B cell (primary cell): ENCODE measurements around the gene DENND1A. TPM values are rescaled to one million over a fixed set of nuclear protein-coding genes. Genes with fewer than 3 reads are reported as not detected.

Source experiments
- ATAC-seq: fragments of 200-7000 bp; cut with Tn5 transposase; one replicate; pipeline ENCODE4 v1.10.0; 2021; ENCODE audit warnings: low read depth, mild to moderate bottlenecking, moderate number of reproducible peaks, moderate library complexity
- CTCF ChIA-PET: fragments of 350-600 bp; sonication (Branson Sonifier 250); formaldehyde crosslinking; loops from one replicate; lab custom pipeline; 2021; ENCODE audit warnings: antibody characterized with exemption, inconsistent platforms; lab: Charles Lee
- POLR2A ChIA-PET: fragments of 350-600 bp; sonication (Branson Sonifier 250); formaldehyde crosslinking; loops from one replicate; lab custom pipeline; 2021; ENCODE audit warnings: antibody characterized with exemption; lab: Charles Lee
- DNase-seq: peaks from one replicate; pipeline ENCODE4 v3.0.0; 2013
- H2AFZ ChIP-seq: 2 replicates; pipeline ENCODE4 v1.6.1; 2012; ENCODE audit warnings: mild to moderate bottlenecking, low read depth, low read length; ENCODE audit not compliant: insufficient read depth, poor library complexity, severe bottlenecking
- H3K27ac ChIP-seq, 2 donors: 1 replicate in 1 of 2; 2 replicates in 1 of 2; pipeline ENCODE4 v1.5.1; 2012 to 2013; ENCODE audit warnings: low read length in 2 of 2, mild to moderate bottlenecking in 2 of 2, moderate library complexity in 1 of 2
- H3K27me3 ChIP-seq, 4 experiments: fragments of 200-600 bp in 1 of 4; sonication (generic) in 1 of 4; replicated peaks in 1 of 4; 1 replicate in 2 of 4; 2 replicates in 2 of 4; pipeline versions ENCODE4 v1.6.1 to v1.7.0; 2013 to 2016; ENCODE audit warnings: low read length in 3 of 4, mild to moderate bottlenecking in 2 of 4, mixed read lengths in 1 of 4, moderate library complexity in 1 of 4; ENCODE audit not compliant: insufficient read depth in 4 of 4, control insufficient read depth in 3 of 4; ENCODE audit errors: control extremely low read depth in 1 of 4
- H3K36me3 ChIP-seq, 2 experiments: replicated peaks in 1 of 2; 1 replicate in 1 of 2; 2 replicates in 1 of 2; pipeline versions ENCODE4 v1.6.1 to v1.7.1; 2013; ENCODE audit warnings: low read length in 1 of 2; ENCODE audit not compliant: insufficient read depth in 2 of 2, control insufficient read depth in 1 of 2; ENCODE audit errors: control extremely low read depth in 1 of 2, extremely low read depth in 1 of 2
- H3K4me1 ChIP-seq, 2 donors: fragments of 200-600 bp in 1 of 2; sonication (generic) in 1 of 2; 1 replicate in 1 of 2; 2 replicates in 1 of 2; pipeline versions ENCODE4 v1.5.1 to v1.6.1; 2013 to 2017; ENCODE audit warnings: low read length in 2 of 2; ENCODE audit not compliant: control insufficient read depth in 2 of 2, insufficient read depth in 2 of 2
- H3K4me2 ChIP-seq: replicated peaks from 2 replicates; pipeline ENCODE3; 2012; ENCODE audit warnings: mild to moderate bottlenecking, low read depth, low read length; ENCODE audit not compliant: poor library complexity, severe bottlenecking
- H3K4me3 ChIP-seq, 5 experiments: fragments of 200-600 bp in 1 of 5; sonication (generic) in 1 of 5; 1 replicate in 3 of 5; 2 replicates in 2 of 5; pipeline versions ENCODE4 v1.5.1 to v1.7.0; 2011 to 2016; ENCODE audit warnings: low read length in 4 of 5, mild to moderate bottlenecking in 4 of 5, low read depth in 2 of 5, control low read depth in 1 of 5, moderate library complexity in 1 of 5; ENCODE audit not compliant: insufficient read depth in 1 of 5; ENCODE audit errors: control extremely low read depth in 1 of 5, extremely low read depth in 1 of 5
- H3K79me2 ChIP-seq: fragments of 200-600 bp; sonication (generic); one replicate; pipeline ENCODE4 v1.6.0; 2016; ENCODE audit warnings: low read length; ENCODE audit not compliant: control insufficient read depth, insufficient read depth
- H3K9ac ChIP-seq: fragments of 200-600 bp; sonication (generic); 2 replicates; pipeline ENCODE4 v1.6.1; 2017; ENCODE audit warnings: mild to moderate bottlenecking, low read length, moderate library complexity
- H3K9me3 ChIP-seq, 3 donors: one replicate each; pipeline versions ENCODE4 v1.6.1 to v1.7.1; 2013; ENCODE audit warnings: low read length in 2 of 3; ENCODE audit not compliant: control insufficient read depth in 2 of 3, insufficient read depth in 1 of 3; ENCODE audit errors: control extremely low read depth in 1 of 3
- H4K20me1 ChIP-seq: 2 replicates; pipeline ENCODE4 v1.6.0; 2012; ENCODE audit warnings: mild to moderate bottlenecking, low read length; ENCODE audit not compliant: insufficient read depth, control insufficient read depth, poor library complexity, severe bottlenecking
- H3K27ac Mint-ChIP-seq: one replicate; pipeline ENCODE4 v1.8.0; 2021; ENCODE audit warnings: mixed read lengths
- H3K27me3 Mint-ChIP-seq: one replicate; pipeline ENCODE4 v1.8.0; 2021; ENCODE audit warnings: mixed read lengths
- H3K4me1 Mint-ChIP-seq: one replicate; pipeline ENCODE4 v1.8.0; 2021; ENCODE audit warnings: mixed read lengths
- H3K4me3 Mint-ChIP-seq: one replicate; pipeline ENCODE4 v1.8.0; 2021; ENCODE audit warnings: mixed read lengths
- H3K9me3 Mint-ChIP-seq: one replicate; pipeline ENCODE4 v1.8.0; 2022; ENCODE audit warnings: mixed read lengths; ENCODE audit not compliant: insufficient read depth
- EZH2 ChIP-seq: IDR thresholded peaks from 2 replicates; pipeline ENCODE4 v1.6.1; 2012; ENCODE audit warnings: borderline replicate concordance, low read depth, mild to moderate bottlenecking, moderate library complexity, low read length; ENCODE audit not compliant: insufficient read depth, poor library complexity, severe bottlenecking
- WGBS: methylation state at CpG from one replicate; pipeline ENCODE4 v1.1.5; 2013; ENCODE audit warnings: missing lambda C conversion rate; ENCODE audit not compliant: insufficient coverage; 5-methylcytosine and 5-hydroxymethylcytosine counted together
- intact Hi-C: fragments of 100-400 bp; cut with micrococcal nuclease; formaldehyde crosslinking; loops from one replicate; pipeline ENCODE4 v1.10.0; 2022
- polyA plus RNA-seq: library from polyadenylated mRNA; depleted of rRNA; stranded (reverse); fragments of >200 nt; gene quantifications from 2 replicates; pipeline ENCODE4 v1.2.3, GENCODE V29; 2012
- total RNA-seq, 2 donors: library from RNA; stranded (reverse); fragments of 120-200 nt in 1 of 2; gene quantifications; 1 replicate in 1 of 2; 2 replicates in 1 of 2; pipeline versions ENCODE4 v1.2.3 to v1.2.4, GENCODE V29; 2013 to 2022
- TF ChIP-seq, protein P1 (sequence below): fragments of 200-600 bp; IDR thresholded peaks from one replicate; pipeline ENCODE4 v1.8.0; 2022; ENCODE audit warnings: antibody characterized with exemption, mild to moderate bottlenecking

Gene DENND1A
- total and polyA plus RNA-seq, 2 donors (not counting 1 experiment from before 2014, with no cell fraction given) = 10.8 to 26.0 TPM

DNA sequence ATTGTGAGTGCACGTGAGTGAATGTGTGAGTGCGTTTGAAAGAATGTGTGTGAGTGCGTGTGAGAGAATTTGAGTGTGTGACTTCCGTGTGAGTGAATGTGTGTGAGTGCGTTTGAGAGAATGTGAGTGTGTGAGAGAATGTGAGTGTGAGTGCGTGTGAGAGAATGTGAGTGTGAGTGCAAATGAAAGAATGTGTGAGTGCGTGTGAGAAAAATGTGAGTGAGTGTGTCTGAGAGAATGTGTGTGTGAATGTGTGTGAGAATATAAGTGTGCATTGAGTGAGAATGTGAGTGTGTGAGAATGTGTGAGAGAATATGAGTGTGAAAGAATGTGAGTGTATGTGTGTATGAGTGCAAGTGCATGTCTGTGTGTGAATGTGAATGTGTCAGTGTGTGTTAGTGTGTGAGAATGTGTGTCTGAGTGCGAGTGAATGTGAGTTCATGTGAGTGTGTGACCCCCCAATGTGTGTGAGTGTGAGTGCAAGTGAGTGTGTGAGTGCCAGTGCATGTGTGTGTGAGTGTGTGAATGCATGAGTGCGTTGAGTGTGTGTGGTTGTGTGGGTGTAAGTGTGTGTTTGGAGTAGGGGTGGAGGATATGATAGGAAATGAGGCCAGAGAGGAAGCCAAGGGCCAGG is 43.8 kb upstream of the DENND1A start:
- Histone ChIP-seq H3K9me3 (peaks cover 0 to 17% (median 0%) of the 10 kb centered on the region in 3 donors), H2AFZ (no peak overlapping the region), H3K27me3 (peaks cover 0 to 22% (median 5%) of the 10 kb centered on the region in 4 experiments), H3K27ac (no peak overlapping the region), H4K20me1 (no peaks in the 10 kb centered on the region), H3K4me2 (no peak overlapping the region), H3K4me1 (no peaks in the 10 kb centered on the region), H3K9ac (no peak overlapping the region), H3K4me3 (no peak overlapping the region), H3K79me2 (no peaks in the 10 kb centered on the region), H3K36me3 (no peaks in the 10 kb centered on the region)
- no peak for DNase-seq
- no peak overlapping the region for H3K27ac Mint-ChIP-seq
- POLR2A ChIA-PET = no interaction called here
- no peak for ATAC-seq
- CTCF ChIA-PET = no interaction called here
- no peaks in the 10 kb centered on the region for H3K4me1 Mint-ChIP-seq
- WGBS = 82% methylated on average over 9 of the region's 9 CpGs
- intact Hi-C loops = no loop called here
- no peaks in the 10 kb centered on the region for H3K9me3 Mint-ChIP-seq
- H3K27me3 Mint-ChIP-seq = peaks cover 7% of the 10 kb centered on the region
- TF ChIP-seq, protein P1, sequence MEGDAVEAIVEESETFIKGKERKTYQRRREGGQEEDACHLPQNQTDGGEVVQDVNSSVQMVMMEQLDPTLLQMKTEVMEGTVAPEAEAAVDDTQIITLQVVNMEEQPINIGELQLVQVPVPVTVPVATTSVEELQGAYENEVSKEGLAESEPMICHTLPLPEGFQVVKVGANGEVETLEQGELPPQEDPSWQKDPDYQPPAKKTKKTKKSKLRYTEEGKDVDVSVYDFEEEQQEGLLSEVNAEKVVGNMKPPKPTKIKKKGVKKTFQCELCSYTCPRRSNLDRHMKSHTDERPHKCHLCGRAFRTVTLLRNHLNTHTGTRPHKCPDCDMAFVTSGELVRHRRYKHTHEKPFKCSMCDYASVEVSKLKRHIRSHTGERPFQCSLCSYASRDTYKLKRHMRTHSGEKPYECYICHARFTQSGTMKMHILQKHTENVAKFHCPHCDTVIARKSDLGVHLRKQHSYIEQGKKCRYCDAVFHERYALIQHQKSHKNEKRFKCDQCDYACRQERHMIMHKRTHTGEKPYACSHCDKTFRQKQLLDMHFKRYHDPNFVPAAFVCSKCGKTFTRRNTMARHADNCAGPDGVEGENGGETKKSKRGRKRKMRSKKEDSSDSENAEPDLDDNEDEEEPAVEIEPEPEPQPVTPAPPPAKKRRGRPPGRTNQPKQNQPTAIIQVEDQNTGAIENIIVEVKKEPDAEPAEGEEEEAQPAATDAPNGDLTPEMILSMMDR = no peak
- TF ChIP-seq EZH2 = no peak
- H3K4me3 Mint-ChIP-seq = no peak overlapping the region

DNA sequence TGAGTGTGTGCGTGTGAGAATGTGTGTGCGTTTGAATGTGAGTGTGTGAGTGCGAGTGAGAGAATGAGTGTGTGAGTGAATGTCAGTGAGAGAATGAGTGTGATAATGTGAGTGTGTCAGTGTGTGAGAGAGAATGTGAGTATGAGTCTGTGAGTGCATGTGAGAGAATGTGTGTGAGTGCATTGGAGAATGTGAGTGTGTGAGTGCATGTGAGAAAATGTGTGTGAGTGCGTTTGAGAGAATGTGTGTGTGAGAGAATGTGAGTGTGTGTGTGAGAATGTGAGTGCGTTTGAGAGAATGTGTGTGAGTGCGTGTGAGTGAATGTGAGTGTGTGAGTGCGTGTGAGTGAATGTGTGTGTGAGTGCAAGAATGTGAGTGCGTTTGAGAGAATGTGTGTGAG is 42.7 kb upstream of the DENND1A start:
- no peaks in the 10 kb centered on the region for H4K20me1 ChIP-seq
- 94% methylated on average over 8 of the region's 8 CpGs for WGBS
- H3K4me3 ChIP-seq = no peak overlapping the region
- H3K79me2 ChIP-seq = no peaks in the 10 kb centered on the region
- H3K27me3 ChIP-seq = peaks cover 0 to 25% (median 5%) of the 10 kb centered on the region in 4 experiments
- ChIA-PET POLR2A (no interaction called here), CTCF (no interaction called here)
- DNase-seq (no peak), ATAC-seq (no peak)
- no peaks in the 10 kb centered on the region for H3K4me1 ChIP-seq
- no peak overlapping the region for H3K9ac ChIP-seq
- H3K4me1 Mint-ChIP-seq = no peaks in the 10 kb centered on the region
- H2AFZ ChIP-seq = no peak overlapping the region
- H3K27ac Mint-ChIP-seq = no peak overlapping the region
- H3K36me3 ChIP-seq = no peaks in the 10 kb centered on the region
- H3K27ac ChIP-seq = no peak overlapping the region
- no peak overlapping the region for H3K4me2 ChIP-seq
- no peak for TF ChIP-seq EZH2
- TF ChIP-seq, protein P1 = no peak
- H3K27me3 Mint-ChIP-seq = peaks cover 11% of the 10 kb centered on the region
- H3K4me3 Mint-ChIP-seq = no peak overlapping the region
- H3K9me3 Mint-ChIP-seq = no peaks in the 10 kb centered on the region
- intact Hi-C loops = no loop called here
- H3K9me3 ChIP-seq = peaks cover 0 to 17% (median 0%) of the 10 kb centered on the region in 3 donors
